ENCODE data around the gene PROCR. TPM values are rescaled to one million over a fixed set of nuclear protein-coding genes. Genes with fewer than 3 reads are reported as not detected.
A peak's percentile ranks its signal among the peaks of the same experiment; 100 is the strongest.

The PROCR gene
- total and polyA plus RNA-seq, 10 of the 15 experiments (the other 5 are each of a cell fraction or from before 2014, with no cell fraction given): 0.12 to 0.78 (median 0.35) TPM; not detected in 2

DNA sequence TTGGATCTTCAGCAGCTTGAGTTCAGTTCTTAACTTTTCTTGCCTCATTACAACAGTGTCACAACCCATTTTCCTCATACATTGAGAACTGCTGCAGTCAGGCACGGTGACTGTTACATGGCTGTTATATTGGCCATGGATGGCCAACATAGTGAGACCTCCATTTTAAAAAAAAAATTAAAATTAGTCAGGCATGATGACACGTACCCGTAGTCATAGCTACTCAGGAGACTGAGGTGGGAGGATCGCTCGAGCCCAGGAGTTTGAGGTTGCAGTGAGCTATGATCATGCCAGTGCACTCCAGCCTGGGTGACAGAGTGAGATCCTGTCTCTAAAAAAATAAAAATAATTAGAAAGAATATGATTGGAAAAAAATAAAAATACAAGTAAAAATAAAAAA is 44.7 kb downstream of the PROCR start:
- no peak for FAIRE-seq
- no peak for DNase-seq (ENCODE audit: low read depth, low spot score)
- ChIA-PET CTCF (no interaction called here), RAD21 (ENCODE audit: unreplicated experiment) (interaction anchor here (2.3 kb wide), 1 partner anchor 71 kb away, joined by 5 read pairs; no protein-coding TSS in a partner anchor), POLR2A (no interaction called here), SMC1A (ENCODE audit: uncharacterized antibody, unreplicated experiment) (interaction anchor here (0.6 kb wide), 1 partner anchor 1209 kb away, joined by 3 read pairs; no protein-coding TSS in a partner anchor)
- Histone ChIP-seq H3K4me3 (no peak overlapping the region), H3K4me2 (ENCODE audit: control insufficient read depth, insufficient read depth) (no peak overlapping the region), H3K36me3 (ENCODE audit: control insufficient read depth in 2 of 2, insufficient read depth in 2 of 2, low read length in 1 of 2) (no peaks in the 10 kb centered on the region), H3K79me2 (ENCODE audit: control insufficient read depth, insufficient read depth, low read length) (no peaks in the 10 kb centered on the region), H3K27ac (ENCODE audit: control insufficient read depth, insufficient read depth) (no peak overlapping the region), H3K9ac (ENCODE audit: control insufficient read depth, insufficient read depth, low read length) (no peak overlapping the region), H3K4me1 (ENCODE audit: control insufficient read depth, insufficient read depth, low read length) (no peaks in the 10 kb centered on the region), H3K9me3 (replicated peaks; ENCODE audit: control insufficient read depth, insufficient read depth, low read length) (no peaks in the 10 kb centered on the region), H4K20me1 (ENCODE audit: control insufficient read depth, insufficient read depth) (no peaks in the 10 kb centered on the region), H2AFZ (ENCODE audit: control insufficient read depth, low read depth, low read length) (no peak overlapping the region), H3K27me3 (replicated peaks in 1 of 2; ENCODE audit: control insufficient read depth in 2 of 2, insufficient read depth in 2 of 2, low read length in 1 of 2) (no peaks in the 10 kb centered on the region)
- intact Hi-C loops (cut with micrococcal nuclease; ENCODE audit: unreplicated experiment): no loop called here
- BruUV-seq (replicated peaks): no TSS peak
- WGBS (ENCODE audit: insufficient coverage, insufficient replicate concordance, low lambda C conversion rate, missing lambda C conversion rate): 60% methylated on average over 5 of the region's 5 CpGs
- TF ChIP-seq JUNB (IDR thresholded peaks at IDR 0.05) (no peak), STAT1 (conservative IDR thresholded peaks at IDR 0.05) (no peak), FOS (IDR thresholded peaks at IDR 0.05; ENCODE audit: borderline replicate concordance, extremely low read depth, insufficient read length) (no peak), SUZ12 (IDR thresholded peaks at IDR 0.05; ENCODE audit: unreplicated experiment) (no peak)
- TF ChIP-seq, protein P1, sequence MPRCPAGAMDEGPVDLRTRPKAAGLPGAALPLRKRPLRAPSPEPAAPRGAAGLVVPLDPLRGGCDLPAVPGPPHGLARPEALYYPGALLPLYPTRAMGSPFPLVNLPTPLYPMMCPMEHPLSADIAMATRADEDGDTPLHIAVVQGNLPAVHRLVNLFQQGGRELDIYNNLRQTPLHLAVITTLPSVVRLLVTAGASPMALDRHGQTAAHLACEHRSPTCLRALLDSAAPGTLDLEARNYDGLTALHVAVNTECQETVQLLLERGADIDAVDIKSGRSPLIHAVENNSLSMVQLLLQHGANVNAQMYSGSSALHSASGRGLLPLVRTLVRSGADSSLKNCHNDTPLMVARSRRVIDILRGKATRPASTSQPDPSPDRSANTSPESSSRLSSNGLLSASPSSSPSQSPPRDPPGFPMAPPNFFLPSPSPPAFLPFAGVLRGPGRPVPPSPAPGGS (IDR thresholded peaks at IDR 0.05; ENCODE audit: borderline replicate concordance, insufficient read depth, low read depth, low read length, poor library complexity, severe bottlenecking): peak; percentile 12
- in situ Hi-C loops (cut with MboI): no loop called here
- no peak for ATAC-seq

DNA sequence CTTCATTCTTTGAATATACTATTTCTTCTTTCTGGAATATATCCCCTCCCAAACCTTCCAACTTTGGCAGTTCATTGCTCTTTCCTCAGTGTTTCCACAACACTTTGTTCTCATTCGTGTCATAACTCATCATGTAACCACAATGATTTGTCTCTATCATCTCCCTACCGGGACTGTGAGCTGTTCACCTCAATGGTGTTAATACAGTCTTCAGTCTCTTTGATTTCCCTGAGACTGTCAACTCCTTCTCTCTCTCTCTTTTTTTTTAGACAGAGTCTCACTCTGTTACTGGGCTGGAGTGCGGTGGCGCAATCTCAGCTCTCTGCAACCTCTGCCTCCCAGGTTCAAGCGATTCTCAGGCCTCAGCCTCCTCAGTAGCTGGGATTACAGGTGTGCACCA is 52.1 kb downstream of the PROCR start:
- Histone ChIP-seq H3K4me2 (ENCODE audit: control insufficient read depth, insufficient read depth) (no peak overlapping the region), H3K9ac (ENCODE audit: control insufficient read depth, insufficient read depth, low read length) (no peak overlapping the region), H3K27ac (ENCODE audit: control insufficient read depth, insufficient read depth) (no peak overlapping the region), H3K27me3 (replicated peaks in 1 of 2; ENCODE audit: control insufficient read depth in 2 of 2, insufficient read depth in 2 of 2, low read length in 1 of 2) (peaks cover 5 to 22% of the 10 kb centered on the region in 2 experiments), H3K4me3 (no peak overlapping the region), H3K79me2 (ENCODE audit: control insufficient read depth, insufficient read depth, low read length) (no peaks in the 10 kb centered on the region), H3K36me3 (ENCODE audit: control insufficient read depth in 2 of 2, insufficient read depth in 2 of 2, low read length in 1 of 2) (no peaks in the 10 kb centered on the region), H2AFZ (ENCODE audit: control insufficient read depth, low read depth, low read length) (no peak overlapping the region), H4K20me1 (ENCODE audit: control insufficient read depth, insufficient read depth) (no peaks in the 10 kb centered on the region), H3K4me1 (ENCODE audit: control insufficient read depth, insufficient read depth, low read length) (no peaks in the 10 kb centered on the region), H3K9me3 (replicated peaks; ENCODE audit: control insufficient read depth, insufficient read depth, low read length) (no peaks in the 10 kb centered on the region)
- ChIA-PET RAD21 (ENCODE audit: unreplicated experiment) (interaction anchor here (0.5 kb wide), 1 partner anchor 166 kb away, joined by 3 read pairs; no protein-coding TSS in a partner anchor), POLR2A (no interaction called here), SMC1A (ENCODE audit: uncharacterized antibody, unreplicated experiment) (no interaction called here), CTCF (no interaction called here)
- ATAC-seq: no peak
- in situ Hi-C loops (cut with MboI) (no loop called here), intact Hi-C loops (cut with micrococcal nuclease; ENCODE audit: unreplicated experiment) (no loop called here)
- WGBS (ENCODE audit: insufficient coverage, insufficient replicate concordance, low lambda C conversion rate, missing lambda C conversion rate): 75% methylated on average over 5 of the region's 5 CpGs
- FAIRE-seq: no peak
- no TSS peak for BruUV-seq (replicated peaks)
- DNase-seq (ENCODE audit: low read depth, low spot score): no peak
- TF ChIP-seq, protein P2, sequence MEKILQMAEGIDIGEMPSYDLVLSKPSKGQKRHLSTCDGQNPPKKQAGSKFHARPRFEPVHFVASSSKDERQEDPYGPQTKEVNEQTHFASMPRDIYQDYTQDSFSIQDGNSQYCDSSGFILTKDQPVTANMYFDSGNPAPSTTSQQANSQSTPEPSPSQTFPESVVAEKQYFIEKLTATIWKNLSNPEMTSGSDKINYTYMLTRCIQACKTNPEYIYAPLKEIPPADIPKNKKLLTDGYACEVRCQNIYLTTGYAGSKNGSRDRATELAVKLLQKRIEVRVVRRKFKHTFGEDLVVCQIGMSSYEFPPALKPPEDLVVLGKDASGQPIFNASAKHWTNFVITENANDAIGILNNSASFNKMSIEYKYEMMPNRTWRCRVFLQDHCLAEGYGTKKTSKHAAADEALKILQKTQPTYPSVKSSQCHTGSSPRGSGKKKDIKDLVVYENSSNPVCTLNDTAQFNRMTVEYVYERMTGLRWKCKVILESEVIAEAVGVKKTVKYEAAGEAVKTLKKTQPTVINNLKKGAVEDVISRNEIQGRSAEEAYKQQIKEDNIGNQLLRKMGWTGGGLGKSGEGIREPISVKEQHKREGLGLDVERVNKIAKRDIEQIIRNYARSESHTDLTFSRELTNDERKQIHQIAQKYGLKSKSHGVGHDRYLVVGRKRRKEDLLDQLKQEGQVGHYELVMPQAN (conservative IDR thresholded peaks at IDR 0.05): no peak
- TF ChIP-seq CBX5 (IDR thresholded peaks at IDR 0.05; ENCODE audit: low read depth) (no peak), NR2C1 (IDR thresholded peaks at IDR 0.05) (no peak), JUNB (IDR thresholded peaks at IDR 0.05) (no peak), HDAC6 (IDR thresholded peaks at IDR 0.05; ENCODE audit: unreplicated experiment) (no peak)
- TF ChIP-seq, protein P3, sequence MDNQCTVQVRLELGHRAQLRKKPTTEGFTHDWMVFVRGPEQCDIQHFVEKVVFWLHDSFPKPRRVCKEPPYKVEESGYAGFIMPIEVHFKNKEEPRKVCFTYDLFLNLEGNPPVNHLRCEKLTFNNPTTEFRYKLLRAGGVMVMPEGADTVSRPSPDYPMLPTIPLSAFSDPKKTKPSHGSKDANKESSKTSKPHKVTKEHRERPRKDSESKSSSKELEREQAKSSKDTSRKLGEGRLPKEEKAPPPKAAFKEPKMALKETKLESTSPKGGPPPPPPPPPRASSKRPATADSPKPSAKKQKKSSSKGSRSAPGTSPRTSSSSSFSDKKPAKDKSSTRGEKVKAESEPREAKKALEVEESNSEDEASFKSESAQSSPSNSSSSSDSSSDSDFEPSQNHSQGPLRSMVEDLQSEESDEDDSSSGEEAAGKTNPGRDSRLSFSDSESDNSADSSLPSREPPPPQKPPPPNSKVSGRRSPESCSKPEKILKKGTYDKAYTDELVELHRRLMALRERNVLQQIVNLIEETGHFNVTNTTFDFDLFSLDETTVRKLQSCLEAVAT (IDR thresholded peaks at IDR 0.05): no peak

Data from GM12878 (cell line).